Fibroblast of lung (primary cell): ENCODE results near the gene JUNB. TPM values are rescaled to one million over a fixed set of nuclear protein-coding genes. Genes with fewer than 3 reads are reported as not detected.

Experiments
- DNase-seq, 2 donors: peaks; one replicate each; pipeline versions ENCODE4 v3.0.0 to v3.0.0-alpha.2; 2010; ENCODE audit warnings: low read depth in 2 of 2
- H2AFZ ChIP-seq: 2 replicates; pipeline ENCODE4 v1.5.1; 2012; ENCODE audit warnings: low read length, control low read depth, inconsistent platforms
- H3K27ac ChIP-seq: 2 replicates; pipeline ENCODE4 v1.5.1; 2011; ENCODE audit warnings: low read length, control low read depth; ENCODE audit not compliant: insufficient read depth
- H3K27me3 ChIP-seq: 2 replicates; pipeline ENCODE4 v1.5.1; 2011; ENCODE audit warnings: mild to moderate bottlenecking, low read length; ENCODE audit not compliant: control insufficient read depth, insufficient read depth
- H3K36me3 ChIP-seq: 2 replicates; pipeline ENCODE4 v1.5.1; 2011; ENCODE audit warnings: low read length; ENCODE audit not compliant: control insufficient read depth, insufficient read depth
- H3K4me1 ChIP-seq: 2 replicates; pipeline ENCODE4 v1.5.1; 2011; ENCODE audit warnings: low read length; ENCODE audit not compliant: control insufficient read depth, insufficient read depth; ENCODE audit errors: extremely low read depth
- H3K4me2 ChIP-seq: 2 replicates; pipeline ENCODE4 v1.5.1; 2011; ENCODE audit warnings: low read length, control low read depth; ENCODE audit not compliant: insufficient read depth; ENCODE audit errors: extremely low read depth
- H3K4me3 ChIP-seq, 4 experiments: fragments of 200-600 bp in 1 of 4; sonication (generic) in 1 of 4; replicated peaks in 1 of 4; 2 replicates each; pipeline ENCODE4 v1.5.1; 2011 to 2016; ENCODE audit warnings: low read length in 4 of 4, low read depth in 3 of 4, mild to moderate bottlenecking in 3 of 4, control low read depth in 2 of 4, inconsistent platforms in 1 of 4, mixed read lengths in 1 of 4; ENCODE audit not compliant: insufficient read depth in 1 of 4; ENCODE audit errors: control extremely low read depth in 1 of 4
- H3K79me2 ChIP-seq: 2 replicates; pipeline ENCODE4 v1.5.1; 2012; ENCODE audit warnings: mild to moderate bottlenecking, low read length, inconsistent platforms; ENCODE audit not compliant: control insufficient read depth, insufficient read depth
- H3K9ac ChIP-seq: 2 replicates; pipeline ENCODE4 v1.5.1; 2011; ENCODE audit warnings: mild to moderate bottlenecking, low read length, control low read depth; ENCODE audit not compliant: insufficient read depth
- H3K9me3 ChIP-seq: 2 replicates; pipeline ENCODE4 v1.5.1; 2012; ENCODE audit warnings: low read depth, low read length; ENCODE audit not compliant: control insufficient read depth, insufficient read depth
- H4K20me1 ChIP-seq: 2 replicates; pipeline ENCODE4 v1.5.1; 2011; ENCODE audit warnings: low read length; ENCODE audit not compliant: control insufficient read depth, insufficient read depth; ENCODE audit errors: extremely low read depth
- EZH2 ChIP-seq: IDR thresholded peaks from 2 replicates; pipeline ENCODE4 v1.5.1; 2012; ENCODE audit warnings: low read length, control low read depth, mild to moderate bottlenecking; ENCODE audit errors: missing control alignments
- polyA plus RNA-seq, 2 donors: library from polyadenylated mRNA; depleted of rRNA in 1 of 2; stranded (reverse) in 1 of 2; unstranded in 1 of 2; fragments of >200 nt; gene quantifications; 2 replicates each; pipeline ENCODE4 v1.2.1, GENCODE V29; 2011 to 2012; ENCODE audit warnings: missing spikeins in 1 of 2
- total RNA-seq: library from RNA; depleted of rRNA; stranded (reverse); fragments of >200 nt; gene quantifications from 2 replicates; pipeline ENCODE4 v1.2.1, GENCODE V29; 2014
- TF ChIP-seq, protein P1 (sequence below), 2 donors: IDR thresholded peaks in 1 of 2; conservative IDR thresholded peaks in 1 of 2; 1 replicate in 1 of 2; 2 replicates in 1 of 2; pipeline ENCODE4 v1.5.1; 2011 to 2012; ENCODE audit warnings: low read length in 2 of 2, control low read depth in 1 of 2, inconsistent platforms in 1 of 2, low read depth in 1 of 2, mild to moderate bottlenecking in 1 of 2

The JUNB gene
- total and polyA plus RNA-seq, 2 donors (not counting 1 experiment from before 2014, with no cell fraction given), result 20.2 to 108 TPM

DNA sequence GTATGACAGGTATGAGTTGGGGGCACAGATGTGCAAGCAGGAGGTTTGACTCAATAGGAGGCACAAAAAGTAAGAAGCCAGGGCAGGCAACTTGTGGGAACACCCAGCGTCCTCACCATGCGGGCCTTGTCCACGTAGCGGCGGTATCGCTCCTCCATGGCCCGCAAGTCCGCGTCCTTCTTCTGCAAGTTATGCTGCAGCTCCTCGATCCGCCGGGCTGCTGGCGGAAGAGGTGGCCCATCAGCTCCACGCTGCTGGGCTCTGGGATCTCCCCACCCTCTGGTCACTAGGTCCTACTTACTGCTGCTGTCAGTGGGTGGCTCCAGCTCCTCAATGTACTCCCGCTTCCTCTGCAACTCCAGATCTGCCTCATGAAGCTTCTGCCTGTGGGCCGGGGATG is 26.6 kb upstream of the JUNB start:
- H3K27me3 ChIP-seq, result no peaks in the 10 kb centered on the region
- H3K4me2 ChIP-seq, result no peak overlapping the region
- no peaks in the 10 kb centered on the region for H3K9me3 ChIP-seq
- no peak overlapping the region for H3K27ac ChIP-seq
- no peaks in the 10 kb centered on the region for H3K79me2 ChIP-seq
- H4K20me1 ChIP-seq, result no peaks in the 10 kb centered on the region
- no peak overlapping the region for H2AFZ ChIP-seq
- H3K4me1 ChIP-seq, result no peaks in the 10 kb centered on the region
- H3K36me3 ChIP-seq, result peaks cover 2% of the 10 kb centered on the region
- no peak overlapping the region for H3K4me3 ChIP-seq
- TF ChIP-seq, protein P1, sequence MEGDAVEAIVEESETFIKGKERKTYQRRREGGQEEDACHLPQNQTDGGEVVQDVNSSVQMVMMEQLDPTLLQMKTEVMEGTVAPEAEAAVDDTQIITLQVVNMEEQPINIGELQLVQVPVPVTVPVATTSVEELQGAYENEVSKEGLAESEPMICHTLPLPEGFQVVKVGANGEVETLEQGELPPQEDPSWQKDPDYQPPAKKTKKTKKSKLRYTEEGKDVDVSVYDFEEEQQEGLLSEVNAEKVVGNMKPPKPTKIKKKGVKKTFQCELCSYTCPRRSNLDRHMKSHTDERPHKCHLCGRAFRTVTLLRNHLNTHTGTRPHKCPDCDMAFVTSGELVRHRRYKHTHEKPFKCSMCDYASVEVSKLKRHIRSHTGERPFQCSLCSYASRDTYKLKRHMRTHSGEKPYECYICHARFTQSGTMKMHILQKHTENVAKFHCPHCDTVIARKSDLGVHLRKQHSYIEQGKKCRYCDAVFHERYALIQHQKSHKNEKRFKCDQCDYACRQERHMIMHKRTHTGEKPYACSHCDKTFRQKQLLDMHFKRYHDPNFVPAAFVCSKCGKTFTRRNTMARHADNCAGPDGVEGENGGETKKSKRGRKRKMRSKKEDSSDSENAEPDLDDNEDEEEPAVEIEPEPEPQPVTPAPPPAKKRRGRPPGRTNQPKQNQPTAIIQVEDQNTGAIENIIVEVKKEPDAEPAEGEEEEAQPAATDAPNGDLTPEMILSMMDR (conservative IDR thresholded peaks at IDR 0.05 in 1 of 2, IDR thresholded peaks at IDR 0.05 in 1 of 2; ENCODE audit: low read depth in 1 of 2, low read length in 2 of 2), result no peak
- no peak for TF ChIP-seq EZH2
- H3K9ac ChIP-seq, result no peak overlapping the region
- DNase-seq, result no peak

DNA sequence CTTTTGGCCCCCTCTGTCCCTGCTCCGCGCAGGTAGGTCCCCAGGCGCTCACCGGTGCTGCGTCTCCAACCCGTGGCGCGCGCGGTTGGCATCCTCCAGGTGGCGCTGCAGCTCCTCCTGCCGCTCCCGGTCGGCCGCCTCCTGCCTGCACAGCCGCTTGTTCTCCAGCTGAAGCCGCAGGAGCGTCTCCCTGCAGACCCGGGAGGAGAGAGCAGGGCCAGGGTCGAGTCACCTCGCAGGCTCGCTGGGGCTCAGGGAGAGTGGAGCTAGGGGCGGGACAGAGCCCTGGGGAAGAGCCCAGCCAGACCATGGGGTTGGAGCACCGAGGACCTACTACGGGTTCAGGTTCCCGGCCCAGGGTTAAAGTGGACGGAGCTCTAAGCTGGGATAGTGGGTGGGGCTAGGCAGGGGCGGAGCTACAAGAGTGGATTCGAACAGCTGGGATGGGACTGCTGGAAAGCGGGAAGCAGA is 25.2 kb upstream of the JUNB start:
- no peaks in the 10 kb centered on the region for H3K79me2 ChIP-seq
- H3K4me1 ChIP-seq, result no peaks in the 10 kb centered on the region
- no peaks in the 10 kb centered on the region for H4K20me1 ChIP-seq
- TF ChIP-seq, protein P1 (conservative IDR thresholded peaks at IDR 0.05 in 1 of 2, IDR thresholded peaks at IDR 0.05 in 1 of 2; ENCODE audit: low read depth in 1 of 2, low read length in 2 of 2), result peak; percentile 55 to 69
- TF ChIP-seq EZH2, result no peak
- H3K4me2 ChIP-seq, result peak overlapping the region; percentile 62
- H3K36me3 ChIP-seq, result peaks cover 2% of the 10 kb centered on the region
- H2AFZ ChIP-seq, result peak overlapping the region; percentile 58
- H3K9ac ChIP-seq, result no peak overlapping the region
- no peaks in the 10 kb centered on the region for H3K27me3 ChIP-seq
- peak in 1 of 2 donors; percentile 80 for DNase-seq
- peak overlapping the region; percentile 41 to 60 (median 48) for H3K4me3 ChIP-seq
- H3K9me3 ChIP-seq, result no peaks in the 10 kb centered on the region
- H3K27ac ChIP-seq, result no peak overlapping the region

DNA sequence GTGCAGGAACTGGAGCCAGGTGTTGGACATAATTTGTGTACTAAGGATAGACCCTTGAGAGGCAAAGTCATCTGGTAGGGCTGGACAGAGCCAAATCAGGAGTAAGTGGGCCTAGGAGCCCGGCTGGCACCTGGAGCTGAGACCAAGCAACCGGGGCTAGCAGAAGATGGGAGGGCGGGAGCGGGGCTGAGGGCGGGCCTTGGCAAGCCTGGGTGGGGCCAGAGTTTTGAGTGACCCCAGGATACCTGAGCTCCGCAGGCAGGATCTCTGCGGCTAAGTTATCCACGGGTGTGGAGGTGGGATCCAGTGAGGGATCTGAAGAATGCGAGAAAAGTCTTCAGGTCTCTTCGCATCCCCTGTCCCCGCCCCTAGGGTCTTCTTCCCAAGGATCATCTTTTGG is 24.1 kb upstream of the JUNB start:
- Histone ChIP-seq H4K20me1 (no peaks in the 10 kb centered on the region), H3K79me2 (no peaks in the 10 kb centered on the region), H3K27me3 (no peaks in the 10 kb centered on the region), H3K27ac (no peak overlapping the region), H3K4me2 (no peak overlapping the region), H3K36me3 (peaks cover 2% of the 10 kb centered on the region), H2AFZ (no peak overlapping the region), H3K4me3 (no peak overlapping the region), H3K9me3 (no peaks in the 10 kb centered on the region), H3K9ac (no peak overlapping the region), H3K4me1 (no peaks in the 10 kb centered on the region)
- TF ChIP-seq EZH2, result no peak
- TF ChIP-seq, protein P1 (conservative IDR thresholded peaks at IDR 0.05 in 1 of 2, IDR thresholded peaks at IDR 0.05 in 1 of 2; ENCODE audit: low read depth in 1 of 2, low read length in 2 of 2), result no peak
- no peak for DNase-seq
